ENCODE data around the gene ZNF684. TPM values are rescaled to one million over a fixed set of nuclear protein-coding genes. Genes with fewer than 3 reads are reported as not detected.
"Not testable (repeated sequence)": the region's sequence is repeated elsewhere in the genome, so short reads cannot be mapped to it uniquely, and the experiment has no call there.

The ZNF684 gene
- total and polyA plus RNA-seq, 2 of the 8 experiments (the other 6 are each of a cell fraction or from before 2014, with no cell fraction given) = 2.4 to 9.3 TPM

- FAIRE-seq; H2BK12ac ChIP-seq (ENCODE audit: low read depth, low read length): not testable (repeated sequence)
- 76% methylated on average over 3 of the region's 3 CpGs; no CpG with 5 or more reads in 1 of the 2 experiments for WGBS, 2 experiments (ENCODE audit: extremely low coverage in 1 of 2, insufficient coverage in 1 of 2, insufficient read length in 1 of 2, insufficient replicate concordance in 2 of 2, low coverage in 1 of 2, low lambda C conversion rate in 2 of 2, missing lambda C conversion rate in 1 of 2)
These were observed 43.4 kb downstream of the ZNF684 start for GRCh38 chr1:40574805-40575204.

More at GRCh38 chr1:40574805-40575204, 43.4 kb downstream of the ZNF684 start:
- H4K91ac ChIP-seq (replicated peaks; ENCODE audit: insufficient read length, low read length); H2BK5ac ChIP-seq (ENCODE audit: low read depth, low read length); H3K4me1 ChIP-seq (replicated peaks in 1 of 4; ENCODE audit: control insufficient read depth in 3 of 4, insufficient read depth in 4 of 4, low read length in 3 of 4); H4K5ac ChIP-seq (ENCODE audit: insufficient read length, low read depth, low read length); H4K20me1 ChIP-seq (replicated peaks in 1 of 2; ENCODE audit: control insufficient read depth in 1 of 2, insufficient read depth in 2 of 2, low read length in 2 of 2); H2BK20ac ChIP-seq (ENCODE audit: low read length); H3K4me3 ChIP-seq (ENCODE audit: extremely low read depth in 1 of 4, insufficient read depth in 2 of 4, low read depth in 3 of 4, low read length in 4 of 4); H3K23ac ChIP-seq (ENCODE audit: insufficient read length); H3K4ac ChIP-seq (replicated peaks; ENCODE audit: insufficient read length, low read depth, low read length); H3K9me3 ChIP-seq (ENCODE audit: insufficient read depth in 2 of 2, low read depth in 1 of 2, low read length in 1 of 2); H3K27me3 ChIP-seq (replicated peaks in 1 of 4; ENCODE audit: control insufficient read depth in 3 of 4, extremely low read depth in 1 of 4, insufficient read depth in 3 of 4, low read length in 3 of 4); DNase-seq (ENCODE audit: low read depth in 1 of 2, low spot score in 2 of 2); H3K27ac ChIP-seq (ENCODE audit: low read depth, low read length); H3K14ac ChIP-seq (ENCODE audit: insufficient read length); H3K56ac ChIP-seq (replicated peaks; ENCODE audit: insufficient read length, low read depth, low read length); H3K79me2 ChIP-seq (ENCODE audit: control insufficient read depth in 1 of 2, insufficient read depth in 2 of 2, low read length in 2 of 2); H3K9ac ChIP-seq (replicated peaks in 1 of 4; ENCODE audit: extremely low read depth in 1 of 4, low read depth in 3 of 4, low read length in 3 of 4); H3K18ac ChIP-seq (ENCODE audit: extremely low read depth, low read length); POLR2A ChIA-PET (ENCODE audit: partially characterized antibody); H3K79me1 ChIP-seq (ENCODE audit: low read depth, low read length); H3K4me2 ChIP-seq (ENCODE audit: insufficient read depth in 1 of 2, low read depth in 2 of 2, low read length in 2 of 2); H2BK120ac ChIP-seq (replicated peaks; ENCODE audit: low read depth, low read length); H4K8ac ChIP-seq (ENCODE audit: extremely low read depth, insufficient read depth, low read length); H2AFZ ChIP-seq (ENCODE audit: low read length); H3K23me2 ChIP-seq (ENCODE audit: low read depth, low read length); CTCF ChIA-PET (ENCODE audit: partially characterized antibody); H3K36me3 ChIP-seq (ENCODE audit: control insufficient read depth in 2 of 4, insufficient read depth in 4 of 4, low read length in 3 of 4); H2BK15ac ChIP-seq (ENCODE audit: low read length); H2AK5ac ChIP-seq (ENCODE audit: low read depth, low read length): not testable (repeated sequence)

Measured in H1 (cell line).